ENCODE data around the gene TSPAN11. TPM values are rescaled to one million over a fixed set of nuclear protein-coding genes. Genes with fewer than 3 reads are reported as not detected.

Gene TSPAN11
- total RNA-seq, 1 donor from 2014 or later, result 12.4 TPM

DNA sequence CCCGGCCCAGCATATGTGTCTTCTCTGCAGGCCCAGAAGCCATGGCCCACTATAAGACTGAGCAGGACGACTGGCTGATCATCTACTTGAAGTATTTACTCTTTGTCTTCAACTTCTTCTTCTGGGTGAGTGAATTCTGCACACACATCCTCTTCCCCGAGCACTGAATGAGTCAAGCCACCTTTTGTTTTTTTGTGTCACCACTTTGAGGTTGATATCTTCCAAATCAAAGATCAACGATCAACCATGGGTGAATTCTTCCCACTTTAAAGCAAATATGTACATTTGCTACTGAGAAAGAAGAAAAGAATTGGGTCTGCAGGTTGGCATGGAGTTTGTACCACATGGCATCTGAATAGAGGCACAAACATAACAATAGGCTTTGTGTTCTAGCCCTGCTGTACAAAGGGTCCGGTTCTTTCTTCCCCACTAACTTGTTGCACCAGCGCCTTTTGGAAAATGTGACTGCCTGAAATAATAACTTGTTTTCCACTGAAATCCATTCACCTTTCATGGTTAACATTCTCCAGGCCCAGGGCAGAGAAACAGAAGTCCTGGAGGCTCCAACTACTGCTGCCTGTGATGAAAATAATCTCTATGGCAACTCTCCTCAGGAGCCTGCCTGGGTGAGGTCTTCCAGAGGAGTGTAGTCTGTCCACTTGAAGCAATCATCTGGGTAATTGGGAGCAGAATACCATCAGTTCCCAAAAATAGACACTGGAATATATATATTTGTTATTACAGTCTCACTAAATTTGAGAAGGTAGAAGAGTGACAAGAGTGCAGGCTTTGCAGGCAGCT is 27.6 kb downstream of the TSPAN11 start:
- Mint-ChIP-seq H3K9me3 (ENCODE audit: unreplicated experiment) (peaks cover 3% of the 10 kb centered on the region), H3K36me3 (ENCODE audit: low read depth, unreplicated experiment) (peaks cover 1% of the 10 kb centered on the region), H3K27me3 (ENCODE audit: low read depth, unreplicated experiment) (peaks cover 10% of the 10 kb centered on the region), H3K27ac (ENCODE audit: unreplicated experiment) (no peak overlapping the region), H3K4me1 (ENCODE audit: low read depth, unreplicated experiment) (peaks cover 2% of the 10 kb centered on the region), H3K4me3 (ENCODE audit: unreplicated experiment) (no peak overlapping the region)
- FAIRE-seq (no peak), DNase-seq (ENCODE audit: low read depth) (no peak)
- Histone ChIP-seq H4K20me1 (ENCODE audit: insufficient read depth, low read length) (no peaks in the 10 kb centered on the region), H3K9me3 (ENCODE audit: insufficient read depth, low read depth, low read length) (no peaks in the 10 kb centered on the region), H3K4me1 (ENCODE audit: insufficient read depth, low read length) (no peaks in the 10 kb centered on the region), H3K4me2 (ENCODE audit: low read length) (no peak overlapping the region), H3K4me3 (ENCODE audit: insufficient read depth, low read depth, low read length) (no peak overlapping the region), H3K27ac (ENCODE audit: low read depth, low read length) (no peak overlapping the region), H3K79me2 (ENCODE audit: insufficient read depth, low read length) (no peaks in the 10 kb centered on the region), H2AFZ (ENCODE audit: low read depth, low read length) (no peak overlapping the region), H3K9ac (ENCODE audit: low read length) (no peak overlapping the region), H3K36me3 (ENCODE audit: insufficient read depth, low read length) (no peaks in the 10 kb centered on the region), H3K27me3 (ENCODE audit: insufficient read depth, low read length) (no peaks in the 10 kb centered on the region)
- no peak for TF ChIP-seq EZH2 (IDR thresholded peaks at IDR 0.05; ENCODE audit: insufficient read depth, low read length)
- TF ChIP-seq, protein P1, sequence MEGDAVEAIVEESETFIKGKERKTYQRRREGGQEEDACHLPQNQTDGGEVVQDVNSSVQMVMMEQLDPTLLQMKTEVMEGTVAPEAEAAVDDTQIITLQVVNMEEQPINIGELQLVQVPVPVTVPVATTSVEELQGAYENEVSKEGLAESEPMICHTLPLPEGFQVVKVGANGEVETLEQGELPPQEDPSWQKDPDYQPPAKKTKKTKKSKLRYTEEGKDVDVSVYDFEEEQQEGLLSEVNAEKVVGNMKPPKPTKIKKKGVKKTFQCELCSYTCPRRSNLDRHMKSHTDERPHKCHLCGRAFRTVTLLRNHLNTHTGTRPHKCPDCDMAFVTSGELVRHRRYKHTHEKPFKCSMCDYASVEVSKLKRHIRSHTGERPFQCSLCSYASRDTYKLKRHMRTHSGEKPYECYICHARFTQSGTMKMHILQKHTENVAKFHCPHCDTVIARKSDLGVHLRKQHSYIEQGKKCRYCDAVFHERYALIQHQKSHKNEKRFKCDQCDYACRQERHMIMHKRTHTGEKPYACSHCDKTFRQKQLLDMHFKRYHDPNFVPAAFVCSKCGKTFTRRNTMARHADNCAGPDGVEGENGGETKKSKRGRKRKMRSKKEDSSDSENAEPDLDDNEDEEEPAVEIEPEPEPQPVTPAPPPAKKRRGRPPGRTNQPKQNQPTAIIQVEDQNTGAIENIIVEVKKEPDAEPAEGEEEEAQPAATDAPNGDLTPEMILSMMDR (IDR thresholded peaks at IDR 0.05; ENCODE audit: insufficient read depth, low read depth, low read length), result no peak

DNA sequence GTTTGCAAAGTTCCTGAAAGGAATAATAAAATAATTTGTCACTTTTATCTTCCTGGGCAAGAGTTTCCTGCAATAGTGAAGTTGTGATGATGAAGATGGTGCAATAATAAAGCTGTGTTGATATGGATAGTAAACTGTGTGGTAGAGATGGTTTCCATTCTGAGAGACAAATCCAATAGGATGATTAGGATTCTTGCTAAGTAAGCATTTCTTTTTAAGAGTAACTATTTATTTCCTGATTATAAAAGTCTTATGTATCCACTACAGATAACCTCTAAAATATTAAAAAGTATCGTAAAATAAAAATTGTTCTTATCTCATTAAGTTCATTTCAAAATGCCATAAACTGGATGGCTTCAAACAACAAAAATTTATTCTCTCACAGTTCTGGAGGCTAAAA is 28.7 kb downstream of the TSPAN11 start:
- peaks cover 3% of the 10 kb centered on the region for H3K9me3 Mint-ChIP-seq (ENCODE audit: unreplicated experiment)
- Histone ChIP-seq H3K4me3 (ENCODE audit: insufficient read depth, low read depth, low read length) (no peak overlapping the region), H3K4me2 (ENCODE audit: low read length) (no peak overlapping the region), H2AFZ (ENCODE audit: low read depth, low read length) (no peak overlapping the region), H3K9me3 (ENCODE audit: insufficient read depth, low read depth, low read length) (no peaks in the 10 kb centered on the region), H3K27me3 (ENCODE audit: insufficient read depth, low read length) (no peaks in the 10 kb centered on the region), H4K20me1 (ENCODE audit: insufficient read depth, low read length) (no peaks in the 10 kb centered on the region), H3K79me2 (ENCODE audit: insufficient read depth, low read length) (no peaks in the 10 kb centered on the region), H3K4me1 (ENCODE audit: insufficient read depth, low read length) (no peaks in the 10 kb centered on the region), H3K36me3 (ENCODE audit: insufficient read depth, low read length) (no peaks in the 10 kb centered on the region), H3K9ac (ENCODE audit: low read length) (no peak overlapping the region), H3K27ac (ENCODE audit: low read depth, low read length) (no peak overlapping the region)
- TF ChIP-seq EZH2 (IDR thresholded peaks at IDR 0.05; ENCODE audit: insufficient read depth, low read length), result no peak
- TF ChIP-seq, protein P1 (IDR thresholded peaks at IDR 0.05; ENCODE audit: insufficient read depth, low read depth, low read length), result no peak
- no peak overlapping the region for H3K27ac Mint-ChIP-seq (ENCODE audit: unreplicated experiment)
- H3K4me3 Mint-ChIP-seq (ENCODE audit: unreplicated experiment), result no peak overlapping the region
- no peak for FAIRE-seq
- no peak for DNase-seq (ENCODE audit: low read depth)
- H3K27me3 Mint-ChIP-seq (ENCODE audit: low read depth, unreplicated experiment), result peaks cover 11% of the 10 kb centered on the region
- peaks cover 2% of the 10 kb centered on the region for H3K4me1 Mint-ChIP-seq (ENCODE audit: low read depth, unreplicated experiment)
- H3K36me3 Mint-ChIP-seq (ENCODE audit: low read depth, unreplicated experiment), result peaks cover 1% of the 10 kb centered on the region

DNA sequence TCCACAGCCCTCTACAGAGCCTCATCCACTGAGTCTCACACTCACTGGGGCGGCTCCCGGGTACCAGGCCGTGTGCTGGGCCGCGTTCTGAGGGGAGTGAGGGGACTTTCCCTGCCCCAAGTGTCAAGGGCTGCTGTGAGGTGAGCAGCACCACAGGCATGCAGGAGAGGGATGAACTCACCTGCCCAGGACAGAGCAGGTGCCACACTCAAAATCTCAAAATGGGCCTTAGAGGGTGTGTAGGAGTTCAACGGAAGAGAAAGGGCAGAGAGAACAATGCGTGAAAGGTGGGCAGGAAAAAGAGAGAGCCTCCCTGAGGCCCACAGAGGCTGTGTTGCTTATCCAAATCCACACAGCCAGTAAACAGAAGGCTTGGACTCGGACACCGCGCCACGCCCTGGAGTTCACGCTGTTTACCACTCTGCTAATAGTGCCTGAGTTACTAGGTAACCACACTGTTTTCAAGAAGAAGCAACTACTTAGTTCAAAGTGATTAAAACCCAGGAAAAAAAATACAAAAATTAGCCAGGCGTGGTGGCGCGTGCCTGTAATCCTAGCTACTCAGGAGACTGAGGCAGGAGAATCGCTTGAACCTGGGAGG is 32.7 kb downstream of the TSPAN11 start:
- Mint-ChIP-seq H3K4me3 (ENCODE audit: unreplicated experiment) (no peak overlapping the region), H3K4me1 (ENCODE audit: low read depth, unreplicated experiment) (no peaks in the 10 kb centered on the region), H3K27ac (ENCODE audit: unreplicated experiment) (no peak overlapping the region), H3K27me3 (ENCODE audit: low read depth, unreplicated experiment) (peaks cover 35% of the 10 kb centered on the region), H3K9me3 (ENCODE audit: unreplicated experiment) (peaks cover 2% of the 10 kb centered on the region), H3K36me3 (ENCODE audit: low read depth, unreplicated experiment) (peaks cover 4% of the 10 kb centered on the region)
- Histone ChIP-seq H3K9ac (ENCODE audit: low read length) (no peak overlapping the region), H3K27ac (ENCODE audit: low read depth, low read length) (no peak overlapping the region), H3K9me3 (ENCODE audit: insufficient read depth, low read depth, low read length) (no peaks in the 10 kb centered on the region), H3K4me2 (ENCODE audit: low read length) (no peak overlapping the region), H2AFZ (ENCODE audit: low read depth, low read length) (no peak overlapping the region), H3K79me2 (ENCODE audit: insufficient read depth, low read length) (no peaks in the 10 kb centered on the region), H3K36me3 (ENCODE audit: insufficient read depth, low read length) (no peaks in the 10 kb centered on the region), H3K4me1 (ENCODE audit: insufficient read depth, low read length) (no peaks in the 10 kb centered on the region), H4K20me1 (ENCODE audit: insufficient read depth, low read length) (no peaks in the 10 kb centered on the region), H3K4me3 (ENCODE audit: insufficient read depth, low read depth, low read length) (no peak overlapping the region), H3K27me3 (ENCODE audit: insufficient read depth, low read length) (no peaks in the 10 kb centered on the region)
- FAIRE-seq (no peak), DNase-seq (ENCODE audit: low read depth) (no peak)
- TF ChIP-seq, protein P1 (IDR thresholded peaks at IDR 0.05; ENCODE audit: insufficient read depth, low read depth, low read length), result no peak
- TF ChIP-seq EZH2 (IDR thresholded peaks at IDR 0.05; ENCODE audit: insufficient read depth, low read length), result no peak

Measured in astrocyte (in vitro differentiated cells and primary cell).